NT2/D1 (cell line): ENCODE data around the gene STX2.

Source experiments
- YY1 ChIP-seq: IDR thresholded peaks from 2 replicates; pipeline ENCODE4 v1.6.1; 2011; ENCODE audit not compliant: insufficient read length, insufficient read depth
- ZNF274 ChIP-seq: IDR thresholded peaks from 2 replicates; pipeline ENCODE4 v1.6.1; 2011; ENCODE audit warnings: mild to moderate bottlenecking, low read depth, low read length

DNA sequence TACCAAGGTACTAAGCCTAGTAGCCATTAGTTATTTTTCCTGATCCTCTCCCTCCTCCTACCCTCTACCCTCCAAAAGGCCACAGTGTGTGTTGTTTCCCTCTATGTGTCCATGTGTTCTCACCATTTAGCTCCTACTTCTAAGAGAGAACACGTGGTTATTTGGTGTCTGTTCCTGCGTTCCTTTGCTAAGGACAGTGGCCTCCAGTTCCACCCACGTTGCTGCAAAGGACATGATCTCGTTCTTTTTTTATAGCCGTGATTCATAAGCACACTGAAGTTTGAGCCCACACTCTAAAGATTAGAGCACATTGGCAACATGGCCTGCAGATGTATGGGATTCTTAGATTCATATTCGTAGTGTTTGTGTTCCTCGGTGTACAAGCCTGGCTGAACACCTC lies 8.1 kb upstream of the STX2 start:
- TF ChIP-seq ZNF274 (no peak), YY1 (no peak)
